ENCODE measurements around the gene OTOF. TPM values are rescaled to one million over a fixed set of nuclear protein-coding genes. Genes with fewer than 3 reads are reported as not detected.

Gene OTOF
- polyA plus RNA-seq, 3 donors = 0.51 TPM; not detected in 2

DNA sequence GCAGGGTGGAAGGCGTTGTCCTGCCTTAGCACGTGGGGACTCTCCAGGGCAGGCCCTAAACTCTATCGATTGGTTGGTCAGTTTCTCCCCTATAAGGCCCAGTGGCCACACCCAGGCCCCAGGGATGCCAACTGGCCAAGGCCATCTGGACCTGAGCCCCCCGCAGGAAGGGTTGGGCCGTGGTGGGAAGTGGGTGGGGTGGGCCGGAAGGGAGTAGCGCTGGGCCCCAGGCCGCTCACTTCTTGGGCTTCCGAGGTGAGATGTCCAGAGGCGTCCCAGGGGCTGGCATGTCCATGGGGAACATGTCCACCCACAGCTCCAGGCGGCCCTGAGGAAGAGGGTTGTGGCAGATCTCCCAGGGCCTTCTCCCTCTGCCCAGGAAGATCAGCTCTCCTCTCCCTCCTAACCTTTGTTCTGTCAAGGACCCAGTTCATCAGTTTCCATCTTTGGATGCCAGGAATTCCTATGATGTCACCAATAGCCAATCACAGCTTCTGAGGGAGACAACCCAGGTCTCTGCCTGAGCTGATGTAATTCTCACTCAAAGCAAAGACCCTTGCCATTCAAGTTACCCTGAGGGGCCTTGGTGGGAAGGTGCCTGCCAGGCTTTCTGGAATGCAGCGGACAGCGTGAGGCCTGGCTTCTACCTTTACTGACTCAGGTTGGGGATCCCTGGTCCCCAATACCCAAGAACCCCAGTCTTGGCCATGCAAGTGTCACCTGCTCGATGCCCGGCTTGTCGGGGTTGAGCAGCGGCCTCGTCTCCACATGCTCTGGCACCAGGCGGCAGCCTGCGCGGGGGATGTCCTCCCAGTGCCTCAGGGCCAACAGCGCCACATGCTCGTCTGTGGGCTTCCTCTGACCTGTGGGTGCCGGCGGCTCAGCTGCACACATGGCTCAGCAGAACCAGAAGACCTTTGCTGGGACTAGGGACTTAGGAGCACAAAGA, 14.4 kb downstream of the OTOF start:
- Mint-ChIP-seq H3K27me3 (ENCODE audit: low read depth in 3 of 3) (peaks cover 1 to 3% (median 2%) of the 10 kb centered on the region in 3 donors), H3K4me3 (no peak overlapping the region), H3K36me3 (no peaks in the 10 kb centered on the region), H3K4me1 (peaks cover 23% of the 10 kb centered on the region), H3K9me3 (peaks cover 0 to 3% (median 0%) of the 10 kb centered on the region in 7 donors), H3K27ac (no peak overlapping the region)
- intact Hi-C loops (cut with micrococcal nuclease) = loop anchor here in 1 of 2 donors (10.0 kb wide), 1 partner anchor 219 kb away; the partner anchor contains the start of genes HADHA and HADHB
- Histone ChIP-seq H3K4me2 (replicated peaks; ENCODE audit: extremely low read depth, low read length, poor library complexity, severe bottlenecking) (no peak overlapping the region), H3K79me2 (ENCODE audit: insufficient read depth, low read length) (no peaks in the 10 kb centered on the region), H4K20me1 (ENCODE audit: insufficient read depth, low read length) (no peaks in the 10 kb centered on the region), H3K27ac (ENCODE audit: low read depth in 1 of 2, low read length in 2 of 2) (no peak overlapping the region), H3K9me3 (replicated peaks in 1 of 2; ENCODE audit: control insufficient read depth in 1 of 2, insufficient read depth in 1 of 2, low read length in 2 of 2) (no peaks in the 10 kb centered on the region), H3K9ac (ENCODE audit: insufficient read depth, low read length, poor library complexity, severe bottlenecking) (no peak overlapping the region), H3K36me3 (replicated peaks in 1 of 2; ENCODE audit: control insufficient read depth in 1 of 2, insufficient read depth in 2 of 2, low read length in 2 of 2) (no peaks in the 10 kb centered on the region), H3K4me1 (ENCODE audit: control insufficient read depth in 1 of 2, insufficient read depth in 2 of 2, low read length in 2 of 2) (peaks cover 14 to 18% of the 10 kb centered on the region in 2 donors), H3K27me3 (ENCODE audit: control insufficient read depth in 2 of 2, insufficient read depth in 2 of 2, low read length in 2 of 2) (no peaks in the 10 kb centered on the region), H3K4me3 (replicated peaks in 1 of 3; ENCODE audit: low read depth in 2 of 3, low read length in 3 of 3) (no peak overlapping the region), H2AFZ (ENCODE audit: insufficient read depth, low read depth, low read length, poor library complexity, severe bottlenecking) (no peak overlapping the region)
- 85% methylated on average over 22 of the region's 25 CpGs for WGBS (ENCODE audit: insufficient coverage)
- no peak for TF ChIP-seq CTCF (IDR thresholded peaks at IDR 0.05)
- no peak for DNase-seq

DNA sequence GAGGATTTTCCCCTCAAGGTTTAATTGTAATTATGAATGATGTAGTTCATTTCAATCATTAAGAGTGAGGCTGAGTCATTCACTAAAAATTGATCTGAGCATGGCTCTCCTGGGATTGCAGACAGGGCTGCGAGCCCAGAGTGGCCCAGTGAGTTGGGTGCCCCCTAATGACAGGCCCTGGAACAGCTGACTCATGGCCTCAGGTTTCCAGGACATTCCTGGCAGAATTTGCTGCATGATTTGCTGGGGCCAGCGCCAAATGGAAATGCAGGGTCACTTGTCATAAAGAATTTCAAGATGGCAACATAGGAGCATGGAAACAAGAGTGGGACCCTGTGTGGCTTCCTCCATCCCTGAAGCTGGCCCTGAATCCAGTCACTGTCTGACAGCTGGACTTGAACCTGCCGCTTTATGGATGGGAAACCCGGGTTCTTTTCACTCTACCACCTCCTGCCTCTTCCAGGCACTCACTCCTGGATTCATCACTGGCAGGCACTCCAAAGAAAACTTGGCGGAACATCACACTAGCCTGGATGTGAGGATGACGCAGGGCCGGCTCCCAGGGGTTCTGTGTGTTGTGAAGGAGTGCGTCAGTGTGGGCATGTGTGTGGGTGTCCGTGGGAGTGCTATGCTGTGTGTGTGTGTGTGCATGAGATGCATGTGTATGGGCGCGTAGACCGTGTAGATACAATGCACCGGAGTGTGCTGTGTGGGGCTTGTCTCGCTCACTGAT, 15.2 kb downstream of the OTOF start:
- Histone ChIP-seq H3K79me2 (ENCODE audit: insufficient read depth, low read length) (no peaks in the 10 kb centered on the region), H4K20me1 (ENCODE audit: insufficient read depth, low read length) (no peaks in the 10 kb centered on the region), H2AFZ (ENCODE audit: insufficient read depth, low read depth, low read length, poor library complexity, severe bottlenecking) (no peak overlapping the region), H3K4me1 (ENCODE audit: control insufficient read depth in 1 of 2, insufficient read depth in 2 of 2, low read length in 2 of 2) (peaks cover 22 to 26% of the 10 kb centered on the region in 2 donors), H3K9ac (ENCODE audit: insufficient read depth, low read length, poor library complexity, severe bottlenecking) (no peak overlapping the region), H3K9me3 (replicated peaks in 1 of 2; ENCODE audit: control insufficient read depth in 1 of 2, insufficient read depth in 1 of 2, low read length in 2 of 2) (no peaks in the 10 kb centered on the region), H3K4me2 (replicated peaks; ENCODE audit: extremely low read depth, low read length, poor library complexity, severe bottlenecking) (no peak overlapping the region), H3K27ac (ENCODE audit: low read depth in 1 of 2, low read length in 2 of 2) (no peak overlapping the region), H3K27me3 (ENCODE audit: control insufficient read depth in 2 of 2, insufficient read depth in 2 of 2, low read length in 2 of 2) (no peaks in the 10 kb centered on the region), H3K4me3 (replicated peaks in 1 of 3; ENCODE audit: low read depth in 2 of 3, low read length in 3 of 3) (no peak overlapping the region), H3K36me3 (replicated peaks in 1 of 2; ENCODE audit: control insufficient read depth in 1 of 2, insufficient read depth in 2 of 2, low read length in 2 of 2) (no peaks in the 10 kb centered on the region)
- intact Hi-C loops (cut with micrococcal nuclease) = loop anchor here in 1 of 2 donors (10.0 kb wide), 1 partner anchor 218 kb away; the partner anchor contains the start of genes HADHA and HADHB
- H3K4me3 Mint-ChIP-seq = no peak overlapping the region
- peaks cover 30% of the 10 kb centered on the region for H3K4me1 Mint-ChIP-seq
- DNase-seq = peak in 2 of 3 donors; percentile 19 to 37
- H3K9me3 Mint-ChIP-seq = peaks cover 0 to 3% (median 0%) of the 10 kb centered on the region in 7 donors
- no peaks in the 10 kb centered on the region for H3K36me3 Mint-ChIP-seq
- no peak overlapping the region for H3K27ac Mint-ChIP-seq
- peaks cover 1 to 3% (median 2%) of the 10 kb centered on the region in 3 donors for H3K27me3 Mint-ChIP-seq (ENCODE audit: low read depth in 3 of 3)
- TF ChIP-seq CTCF (IDR thresholded peaks at IDR 0.05) = peak; percentile 39
- WGBS (ENCODE audit: insufficient coverage) = 87% methylated on average over 11 of the region's 14 CpGs

Measured in CD14-positive monocyte (primary cell).